ENCODE data around the gene NEMP2.

GRCh38 chr2:190540048-190540447 lies 5.5 kb upstream of the NEMP2 start:
- TF ChIP-seq CTCF (conservative IDR thresholded peaks at IDR 0.05): no peak
- TF ChIP-seq EZH2 (IDR thresholded peaks at IDR 0.05; ENCODE audit: low read depth): no peak
